ENCODE results near the gene SUN1.
A peak's percentile ranks its signal among the peaks of the same experiment; 100 is the strongest.
"Not testable (repeated sequence)": the region's sequence is repeated elsewhere in the genome, so short reads cannot be mapped to it uniquely, and the experiment has no call there.

SUN1 gene

GRCh38 chr7:856444-857095 lies 24.3 kb downstream of the SUN1 start:
- DNase-seq (ENCODE audit: low spot score): no peak

GRCh38 chr7:857661-858060 lies 25.4 kb downstream of the SUN1 start:
- no peak for DNase-seq (ENCODE audit: low spot score)

- DNase-seq (ENCODE audit: low spot score): no peak
Measured at GRCh38 chr7:859359-860030, 27.2 kb downstream of the SUN1 start.

- no peak for DNase-seq (ENCODE audit: low spot score)
Measured at GRCh38 chr7:860149-860548, 27.9 kb downstream of the SUN1 start.

GRCh38 chr7:861222-861621 lies 28.9 kb downstream of the SUN1 start:
- no peak for DNase-seq (ENCODE audit: low spot score)

GRCh38 chr7:862157-862556 lies 29.9 kb downstream of the SUN1 start:
- DNase-seq (ENCODE audit: low spot score): no peak

GRCh38 chr7:863106-863505 lies 30.8 kb downstream of the SUN1 start:
- DNase-seq (ENCODE audit: low spot score): no peak

- no peak for DNase-seq (ENCODE audit: low spot score)
Measured at GRCh38 chr7:865921-866320, 33.6 kb downstream of the SUN1 start.

- no peak for DNase-seq (ENCODE audit: low spot score)
Measured at GRCh38 chr7:867001-867405, 34.7 kb downstream of the SUN1 start.

GRCh38 chr7:867406-868188 lies 35.3 kb downstream of the SUN1 start:
- DNase-seq (ENCODE audit: low spot score): no peak

- DNase-seq (ENCODE audit: low spot score): no peak
Measured at GRCh38 chr7:868189-868486, 35.9 kb downstream of the SUN1 start.

- no peak for DNase-seq (ENCODE audit: low spot score)
Measured at GRCh38 chr7:869348-869747, 37.1 kb downstream of the SUN1 start.

GRCh38 chr7:871900-872537 lies 39.7 kb downstream of the SUN1 start:
- no peak for DNase-seq (ENCODE audit: low spot score)

GRCh38 chr7:872685-873084 lies 40.4 kb downstream of the SUN1 start:
- not testable (repeated sequence) for DNase-seq (ENCODE audit: low spot score)

GRCh38 chr7:873367-874002 lies 41.2 kb downstream of the SUN1 start:
- peak; percentile 75 for DNase-seq (ENCODE audit: low spot score)

- no peak for DNase-seq (ENCODE audit: low spot score)
Measured at GRCh38 chr7:874031-874749, 41.9 kb downstream of the SUN1 start.

GRCh38 chr7:875051-875450 lies 42.8 kb downstream of the SUN1 start:
- DNase-seq (ENCODE audit: low spot score): no peak

GRCh38 chr7:875476-876076 lies 43.3 kb downstream of the SUN1 start:
- no peak for DNase-seq (ENCODE audit: low spot score)

GRCh38 chr7:876077-876971 lies 44.0 kb downstream of the SUN1 start, which contains the start of gene GET4:
Gene GET4 (plus strand): TSS chr7:876554. CDS start chr7:876646, 92 bp downstream.
- DNase-seq (ENCODE audit: low spot score): peak; percentile 99

- DNase-seq (ENCODE audit: low spot score): no peak
Measured at GRCh38 chr7:876972-877311, 44.7 kb downstream of the SUN1 start.

Data from CD4-positive, alpha-beta T cell treated with Interleukin-15 for 4 hours (primary cell).